Left lung (tissue), 10 donors: ENCODE data around the gene QRICH1. TPM values are rescaled to one million over a fixed set of nuclear protein-coding genes. Genes with fewer than 3 reads are reported as not detected.
A peak's percentile ranks its signal among the peaks of the same experiment; 100 is the strongest.

ENCODE experiments used
- ATAC-seq: fragments of 200-7000 bp; cut with Tn5 transposase; one replicate; pipeline ENCODE4 v1.9.1; 2020; ENCODE audit warnings: moderate library complexity
- DNase-seq, 4 donors: peaks; one replicate each; pipeline ENCODE4 v3.0.0-alpha.2; 2013 to 2020
- H3K27ac ChIP-seq, 2 donors: fragments of 200-600 bp; sonication (generic) in 1 of 2; one replicate each; pipeline versions ENCODE4 v1.5.0 to v1.8.0; 2020 to 2021
- H3K27me3 ChIP-seq, 2 donors: fragments of 200-600 bp; sonication (generic) in 1 of 2; one replicate each; pipeline versions ENCODE4 v1.5.0 to v1.8.0; 2020 to 2021
- H3K36me3 ChIP-seq, 2 donors: fragments of 200-600 bp; sonication (generic) in 1 of 2; one replicate each; pipeline versions ENCODE4 v1.5.0 to v1.8.0; 2020 to 2021
- H3K4me1 ChIP-seq, 2 donors: fragments of 200-600 bp; one replicate each; pipeline ENCODE4 v1.8.0; 2021
- H3K4me3 ChIP-seq, 2 donors: fragments of 200-600 bp; sonication (generic) in 1 of 2; one replicate each; pipeline versions ENCODE4 v1.5.0 to v1.8.0; 2020 to 2021; ENCODE audit warnings: mild to moderate bottlenecking in 1 of 2
- H3K9me3 ChIP-seq, 2 donors: fragments of 200-600 bp; sonication (generic) in 1 of 2; one replicate each; pipeline versions ENCODE4 v1.5.0 to v1.8.0; 2020 to 2021
- intact Hi-C, 2 donors: fragments of 100-400 bp; cut with DNase I; formaldehyde crosslinking; loops; one replicate each; pipeline versions ENCODE4 v1.11.2 to v1.14.2; 2022
- polyA plus RNA-seq, 6 donors: library from polyadenylated mRNA; unstranded; fragments of 120-200 nt; gene quantifications; one replicate each; pipeline ENCODE4 v1.2.1, GENCODE V29; 2013; ENCODE audit not compliant: insufficient read length in 6 of 6
- total RNA-seq, 2 donors: library from RNA; stranded (reverse); fragmentation: NEBNext Ultra II Directional; extraction: Animal tissue kit (Norgen Biotek cat#: 25700); gene quantifications; one replicate each; pipeline ENCODE4 v1.2.1, GENCODE V29; 2021
- TF ChIP-seq, protein P1 (sequence below), 2 donors: fragments of 200-600 bp; sonication (generic) in 1 of 2; IDR thresholded peaks; one replicate each; pipeline versions ENCODE4 v1.5.0 to v1.8.0; 2021; ENCODE audit warnings: antibody characterized with exemption in 2 of 2
- donor health status: DM: no; HTN: yes; CAD: no.
- donor health status: DM: no; HTN: no; CAD: no.

QRICH1 gene
- total and polyA plus RNA-seq, 8 donors, result 71.6 to 85.8 (median 77.6) TPM

DNA sequence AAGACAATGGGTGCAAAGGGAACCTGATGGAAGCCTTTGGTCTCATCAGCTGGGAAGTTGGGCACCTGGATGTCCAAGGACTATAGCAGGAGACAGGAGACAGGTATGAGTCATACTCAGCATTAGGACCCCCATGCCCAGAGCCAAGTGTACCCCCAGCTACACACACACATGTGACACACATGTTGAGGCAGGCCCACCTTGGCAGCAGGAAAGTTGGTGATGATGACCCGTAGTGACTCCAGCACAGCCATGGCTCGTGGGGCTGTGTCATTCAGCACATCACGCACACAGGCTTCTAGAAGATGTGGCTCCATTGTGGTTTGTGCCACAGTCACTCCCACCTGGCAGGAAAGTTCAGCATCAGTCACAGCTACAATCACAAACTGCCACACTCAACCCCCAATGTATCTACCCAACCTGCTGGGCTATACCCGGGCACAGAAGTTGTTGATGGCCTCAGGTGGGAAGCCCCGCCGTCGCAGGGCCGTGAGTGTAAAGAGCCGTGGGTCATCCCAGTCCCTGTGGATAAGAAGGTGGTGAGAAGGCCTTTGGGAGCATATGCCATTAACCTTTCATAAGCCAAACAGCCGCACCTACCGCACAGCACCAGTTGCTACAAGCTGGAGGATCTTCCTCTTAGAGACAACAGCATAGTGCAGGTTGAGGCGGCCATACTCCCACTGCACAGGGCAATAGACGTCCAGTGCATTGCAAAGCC is 5.2 kb upstream of the QRICH1 start:
- peak in 1 of 4 donors; percentile 57 for DNase-seq
- no peaks in the 10 kb centered on the region for H3K9me3 ChIP-seq
- intact Hi-C loops, result no loop called here
- no peak for ATAC-seq
- no peaks in the 10 kb centered on the region for H3K27me3 ChIP-seq
- no peak overlapping the region for H3K27ac ChIP-seq
- no peak overlapping the region for H3K4me3 ChIP-seq
- peaks cover 0 to 66% of the 10 kb centered on the region in 2 donors for H3K36me3 ChIP-seq
- H3K4me1 ChIP-seq, result peaks cover 7 to 19% of the 10 kb centered on the region in 2 donors
- TF ChIP-seq, protein P1, sequence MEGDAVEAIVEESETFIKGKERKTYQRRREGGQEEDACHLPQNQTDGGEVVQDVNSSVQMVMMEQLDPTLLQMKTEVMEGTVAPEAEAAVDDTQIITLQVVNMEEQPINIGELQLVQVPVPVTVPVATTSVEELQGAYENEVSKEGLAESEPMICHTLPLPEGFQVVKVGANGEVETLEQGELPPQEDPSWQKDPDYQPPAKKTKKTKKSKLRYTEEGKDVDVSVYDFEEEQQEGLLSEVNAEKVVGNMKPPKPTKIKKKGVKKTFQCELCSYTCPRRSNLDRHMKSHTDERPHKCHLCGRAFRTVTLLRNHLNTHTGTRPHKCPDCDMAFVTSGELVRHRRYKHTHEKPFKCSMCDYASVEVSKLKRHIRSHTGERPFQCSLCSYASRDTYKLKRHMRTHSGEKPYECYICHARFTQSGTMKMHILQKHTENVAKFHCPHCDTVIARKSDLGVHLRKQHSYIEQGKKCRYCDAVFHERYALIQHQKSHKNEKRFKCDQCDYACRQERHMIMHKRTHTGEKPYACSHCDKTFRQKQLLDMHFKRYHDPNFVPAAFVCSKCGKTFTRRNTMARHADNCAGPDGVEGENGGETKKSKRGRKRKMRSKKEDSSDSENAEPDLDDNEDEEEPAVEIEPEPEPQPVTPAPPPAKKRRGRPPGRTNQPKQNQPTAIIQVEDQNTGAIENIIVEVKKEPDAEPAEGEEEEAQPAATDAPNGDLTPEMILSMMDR (IDR thresholded peaks at IDR 0.05), result no peak

DNA sequence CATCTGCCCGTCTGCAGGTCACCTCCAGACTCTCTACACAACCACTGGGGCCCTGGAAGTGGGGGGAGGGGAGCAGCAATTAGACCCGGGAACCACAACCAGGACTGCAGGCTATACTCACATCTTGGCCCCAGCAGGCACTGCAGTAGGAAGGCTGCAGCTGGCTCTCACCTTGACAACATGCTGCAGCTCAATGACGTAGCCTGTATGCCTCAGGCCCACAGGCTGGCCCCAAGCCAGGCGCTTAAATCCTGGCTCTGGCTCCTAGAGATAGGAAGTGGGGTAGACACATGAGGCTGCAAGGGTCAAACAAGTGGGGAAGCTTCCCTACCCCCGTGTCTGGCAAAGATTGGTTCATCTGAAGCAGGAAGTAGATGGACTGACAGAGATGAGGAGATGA is 4.6 kb upstream of the QRICH1 start:
- intact Hi-C loops, result no loop called here
- Histone ChIP-seq H3K27me3 (no peaks in the 10 kb centered on the region), H3K27ac (no peak overlapping the region), H3K4me3 (no peak overlapping the region), H3K36me3 (peaks cover 0 to 66% of the 10 kb centered on the region in 2 donors), H3K9me3 (no peaks in the 10 kb centered on the region), H3K4me1 (peaks cover 7 to 13% of the 10 kb centered on the region in 2 donors)
- TF ChIP-seq, protein P1 (IDR thresholded peaks at IDR 0.05), result no peak
- ATAC-seq, result no peak
- peak in 1 of 4 donors; percentile 24 for DNase-seq

DNA sequence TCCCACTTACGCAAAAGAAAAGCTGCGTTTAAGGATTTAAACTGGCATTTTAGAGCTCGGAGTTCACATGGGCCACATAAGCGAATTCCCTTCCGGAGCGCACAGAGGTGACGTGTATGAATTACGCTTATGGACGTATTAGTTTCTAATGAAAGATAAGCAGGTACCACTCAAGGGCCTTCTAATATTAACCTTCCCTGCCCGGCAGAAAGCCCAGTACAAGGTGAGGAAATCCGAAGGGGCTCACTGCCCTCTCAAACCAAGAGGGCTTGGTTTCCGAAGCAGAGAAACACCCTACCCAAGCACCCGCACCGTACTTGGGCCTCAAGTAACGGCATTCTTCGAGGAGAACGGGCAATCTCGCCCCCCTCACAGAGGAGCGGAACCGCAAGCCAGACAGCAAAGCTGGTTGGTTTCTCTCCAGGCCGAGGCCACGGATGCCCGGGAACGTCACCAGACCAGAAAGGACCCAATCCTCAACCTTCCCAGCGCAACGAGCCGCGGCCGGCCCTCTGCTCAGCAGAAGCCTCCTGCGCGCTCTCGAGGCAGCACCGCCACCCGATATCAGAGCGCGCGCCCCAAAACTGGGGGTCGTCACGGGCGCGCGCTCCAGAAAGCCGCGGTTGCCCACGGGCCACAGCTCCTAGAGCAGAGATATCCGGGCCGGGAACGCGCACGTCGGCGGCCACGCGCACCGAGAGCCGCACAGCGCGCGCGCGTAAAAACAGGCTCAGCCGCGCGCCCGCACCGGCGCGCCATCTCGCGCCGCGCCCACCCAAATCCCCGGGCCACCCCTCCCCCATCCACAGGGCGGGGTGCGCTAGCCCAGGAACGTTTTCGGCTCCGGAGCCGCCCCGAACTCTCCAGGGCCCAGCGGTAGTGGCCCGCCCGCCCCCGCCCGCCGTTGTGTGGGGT is 676 bp downstream of the QRICH1 start:
- DNase-seq (peak; percentile 73 to 92 (median 82)), ATAC-seq (peak; percentile 63)
- H3K4me3 ChIP-seq, result peak overlapping the region; percentile 90 to 96
- H3K36me3 ChIP-seq, result peaks cover 0 to 23% of the 10 kb centered on the region in 2 donors
- no peaks in the 10 kb centered on the region for H3K9me3 ChIP-seq
- intact Hi-C loops, result no loop called here
- no peaks in the 10 kb centered on the region for H3K27me3 ChIP-seq
- TF ChIP-seq, protein P1 (IDR thresholded peaks at IDR 0.05), result no peak
- H3K27ac ChIP-seq, result peak overlapping the region; percentile 92 to 95
- peaks cover 15 to 41% of the 10 kb centered on the region in 2 donors for H3K4me1 ChIP-seq

DNA sequence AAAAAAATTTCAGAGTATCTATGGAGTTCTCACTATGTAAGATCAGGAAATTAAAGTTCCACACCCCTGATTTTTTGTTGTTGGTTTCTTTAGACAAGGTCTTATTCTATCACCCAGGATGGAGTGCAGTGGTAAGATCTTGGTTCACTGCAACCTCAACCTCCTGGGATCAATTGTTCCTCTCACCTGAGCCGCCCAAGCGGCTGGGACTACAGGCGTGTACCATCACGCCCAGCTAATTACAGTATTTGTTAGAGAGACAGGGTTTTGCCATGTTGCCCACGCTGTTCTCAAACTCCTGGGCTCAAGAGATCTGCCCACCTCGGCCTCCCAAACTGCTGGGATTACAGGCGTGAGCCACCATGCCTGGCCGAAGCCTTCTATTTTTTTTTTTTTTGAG is 12.4 kb downstream of the QRICH1 start:
- Histone ChIP-seq H3K36me3 (peaks cover 0 to 47% of the 10 kb centered on the region in 2 donors), H3K4me1 (peaks cover 0 to 3% of the 10 kb centered on the region in 2 donors), H3K27ac (no peak overlapping the region), H3K4me3 (no peak overlapping the region), H3K27me3 (no peaks in the 10 kb centered on the region), H3K9me3 (no peaks in the 10 kb centered on the region)
- peak in 1 of 4 donors; percentile 14 for DNase-seq
- TF ChIP-seq, protein P1 (IDR thresholded peaks at IDR 0.05), result no peak
- no peak for ATAC-seq
- intact Hi-C loops, result no loop called here

DNA sequence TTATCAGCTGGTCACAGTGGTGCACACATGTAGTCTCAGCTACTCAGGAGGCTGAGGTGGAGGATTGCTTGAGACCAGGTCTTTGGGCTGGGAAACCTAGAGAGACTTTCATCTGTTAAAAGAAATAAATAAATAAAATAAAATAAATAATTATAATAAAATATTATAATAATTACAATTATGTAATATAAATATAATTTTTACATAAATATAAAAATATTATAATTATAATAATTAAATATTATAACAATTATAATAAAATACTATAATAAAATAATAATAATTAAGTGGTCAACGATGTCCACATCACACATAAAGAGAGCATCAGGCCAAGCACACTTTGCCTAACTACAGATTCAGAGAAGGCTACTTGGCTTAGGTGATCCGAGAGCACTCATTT is 14.6 kb downstream of the QRICH1 start:
- Histone ChIP-seq H3K4me3 (no peak overlapping the region), H3K36me3 (peaks cover 4 to 56% of the 10 kb centered on the region in 2 donors), H3K27ac (no peak overlapping the region), H3K9me3 (no peaks in the 10 kb centered on the region), H3K27me3 (no peaks in the 10 kb centered on the region), H3K4me1 (peaks cover 0 to 3% of the 10 kb centered on the region in 2 donors)
- intact Hi-C loops, result no loop called here
- TF ChIP-seq, protein P1 (IDR thresholded peaks at IDR 0.05), result no peak
- no peak for DNase-seq
- ATAC-seq, result no peak
